SH-SY5Y (cell line): ENCODE data around the gene RND2.

Experiments
- GATA2 ChIP-seq: IDR thresholded peaks from 2 replicates; pipeline ENCODE4 v1.6.1; 2011; ENCODE audit warnings: mild to moderate bottlenecking, low read depth, low read length
- GATA3 ChIP-seq: IDR thresholded peaks from 2 replicates; pipeline ENCODE4 v1.6.1; 2011; ENCODE audit warnings: low read depth, mild to moderate bottlenecking, low read length, moderate library complexity

- TF ChIP-seq GATA2: no peak
- TF ChIP-seq GATA3: no peak
Observed at GRCh38 chr17:42980274-42980765, 44.7 kb upstream of the RND2 start, which contains the start of gene RUNDC1.
